HG03342 (cell line): ENCODE data around the gene CGB8.
"Not testable (repeated sequence)": the region's sequence is repeated elsewhere in the genome, so short reads cannot be mapped to it uniquely, and the experiment has no call there.

ENCODE experiments used
- ATAC-seq: cut with Tn5 transposase; IDR thresholded peaks from one replicate; pipeline ENCODE4 v1.9.1; 2021; ENCODE audit warnings: mild to moderate bottlenecking, moderate library complexity; ENCODE audit not compliant: unreplicated experiment

CGB8 gene

GRCh38 chr19:49049011-49049410 is at the start of gene CGB8:
TSS of gene CGB8 (minus strand) at chr19:49049111. CDS start at chr19:49048739, 372 bp downstream.
- ATAC-seq = not testable (repeated sequence)

- no peak for ATAC-seq
Measured at GRCh38 chr19:49097453-49098288, 48.8 kb upstream of the CGB8 start.

GRCh38 chr19:49094505-49095482 is 45.9 kb upstream of the CGB8 start:
- ATAC-seq = no peak

GRCh38 chr19:49092686-49093085 is 43.8 kb upstream of the CGB8 start:
- ATAC-seq = no peak

- ATAC-seq = no peak
Measured at GRCh38 chr19:49091391-49092038, 42.6 kb upstream of the CGB8 start.

- no peak for ATAC-seq
Measured at GRCh38 chr19:49086296-49086695, 37.4 kb upstream of the CGB8 start.

GRCh38 chr19:49085868-49086232 is 36.9 kb upstream of the CGB8 start:
- no peak for ATAC-seq

- peak; percentile 80 for ATAC-seq
Measured at GRCh38 chr19:49085020-49085867, 36.3 kb upstream of the CGB8 start, which contains the start of gene SNRNP70. TSS of gene SNRNP70 (plus strand) at chr19:49085451. CDS start at chr19:49086415, 964 bp downstream.

GRCh38 chr19:49084206-49085019 is 35.5 kb upstream of the CGB8 start:
- ATAC-seq = no peak

- no peak for ATAC-seq
Measured at GRCh38 chr19:49081273-49081672, 32.4 kb upstream of the CGB8 start.

- ATAC-seq = no peak
Measured at GRCh38 chr19:49080392-49080791, 31.5 kb upstream of the CGB8 start.

- not testable (repeated sequence) for ATAC-seq
Measured at GRCh38 chr19:49074869-49075268, 26.0 kb upstream of the CGB8 start.

GRCh38 chr19:49073514-49074378 is 24.8 kb upstream of the CGB8 start:
- ATAC-seq = no peak

- ATAC-seq = no peak
Measured at GRCh38 chr19:49071860-49072547, 23.1 kb upstream of the CGB8 start.

GRCh38 chr19:49070416-49070815 is 21.5 kb upstream of the CGB8 start:
- ATAC-seq = no peak

GRCh38 chr19:49069026-49069425 is 20.1 kb upstream of the CGB8 start:
- no peak for ATAC-seq

GRCh38 chr19:49067554-49067953 is 18.6 kb upstream of the CGB8 start:
- no peak for ATAC-seq
